AG04450 (cell line): ENCODE data around the gene RAB3GAP1. TPM values are rescaled to one million over a fixed set of nuclear protein-coding genes. Genes with fewer than 3 reads are reported as not detected.
"Not testable (repeated sequence)": the region's sequence is repeated elsewhere in the genome, so short reads cannot be mapped to it uniquely, and the experiment has no call there.

Experiments
- CTCF ChIA-PET: fragments of 300-600, 350-600 bp; formaldehyde crosslinking; extraction: SDS; loops from one replicate; lab custom pipeline; 2022; ENCODE audit warnings: antibody characterized with exemption, inconsistent platforms; lab: Charles Lee
- POLR2A ChIA-PET: fragments of 350-600 bp; formaldehyde crosslinking; extraction: SDS; loops from one replicate; lab custom pipeline; 2021; ENCODE audit warnings: antibody characterized with exemption, inconsistent platforms; lab: Yijun Ruan, JAX
- DNase-seq: peaks from one replicate; pipeline ENCODE4 v3.0.0-alpha.2; 2011; ENCODE audit warnings: low read depth, low spot score
- H3K27ac ChIP-seq: one replicate; pipeline ENCODE4 v1.5.1; 2012; ENCODE audit warnings: low read depth, low read length, control low read depth
- H3K27me3 ChIP-seq: one replicate; pipeline ENCODE4 v1.6.0; 2012; ENCODE audit warnings: low read length; ENCODE audit not compliant: control insufficient read depth, insufficient read depth
- H3K4me3 ChIP-seq: 2 replicates; pipeline ENCODE4 v1.5.1; 2011; ENCODE audit warnings: mild to moderate bottlenecking, low read depth, low read length, control low read depth
- H3K9me3 ChIP-seq: 2 replicates; pipeline ENCODE4 v1.5.1; 2012; ENCODE audit warnings: low read length; ENCODE audit not compliant: control insufficient read depth, insufficient read depth
- CTCF ChIP-seq: IDR thresholded peaks from 2 replicates; pipeline ENCODE4 v1.5.1; 2011; ENCODE audit warnings: low read depth, low read length, control low read depth, inconsistent platforms
- polyA plus RNA-seq: library from polyadenylated mRNA; depleted of rRNA; stranded (reverse); fragments of >200 nt; gene quantifications from 2 replicates; pipeline ENCODE4 v1.2.3, GENCODE V29; 2011

The RAB3GAP1 gene
- polyA plus RNA-seq, 1 experiment: 47.5 TPM

DNA sequence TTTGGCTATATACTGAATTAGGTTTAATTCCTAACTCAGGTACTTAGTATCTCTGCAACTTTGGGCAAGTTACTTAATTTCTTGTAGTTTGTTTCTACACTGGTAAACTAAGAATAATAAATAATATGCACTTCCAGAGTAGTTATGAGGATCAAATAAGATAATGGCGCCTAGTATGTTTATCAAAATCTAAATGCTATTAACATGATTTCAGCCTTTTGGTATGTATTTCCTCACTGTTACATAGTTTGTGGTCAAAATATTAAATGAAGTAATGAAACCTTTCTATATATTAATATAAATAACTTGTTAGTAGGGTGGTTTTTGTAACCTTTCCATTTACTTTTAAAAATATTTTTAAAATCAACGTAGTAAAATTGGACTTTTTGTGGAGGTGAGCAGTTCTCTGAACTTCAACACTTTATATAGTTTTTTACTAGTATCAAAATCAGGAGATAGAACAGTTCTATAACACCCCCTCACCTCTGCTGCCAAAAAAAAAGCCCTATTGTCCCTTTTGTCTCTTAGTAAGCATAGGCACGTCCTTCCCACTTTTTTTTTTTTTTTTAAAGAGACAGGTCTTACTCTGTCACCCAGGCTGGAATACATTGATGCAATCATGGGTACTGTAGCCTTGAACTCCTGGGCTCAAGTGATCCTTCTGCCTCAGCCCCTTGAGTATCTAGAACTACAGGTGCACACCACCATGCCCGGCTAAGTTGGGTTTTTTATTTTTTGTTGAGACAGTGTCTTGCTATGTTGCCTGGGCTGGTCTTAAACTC, 44.8 kb downstream of the RAB3GAP1 start:
- DNase-seq: no peak
- CTCF ChIA-PET: no interaction called here
- no peak for TF ChIP-seq CTCF

DNA sequence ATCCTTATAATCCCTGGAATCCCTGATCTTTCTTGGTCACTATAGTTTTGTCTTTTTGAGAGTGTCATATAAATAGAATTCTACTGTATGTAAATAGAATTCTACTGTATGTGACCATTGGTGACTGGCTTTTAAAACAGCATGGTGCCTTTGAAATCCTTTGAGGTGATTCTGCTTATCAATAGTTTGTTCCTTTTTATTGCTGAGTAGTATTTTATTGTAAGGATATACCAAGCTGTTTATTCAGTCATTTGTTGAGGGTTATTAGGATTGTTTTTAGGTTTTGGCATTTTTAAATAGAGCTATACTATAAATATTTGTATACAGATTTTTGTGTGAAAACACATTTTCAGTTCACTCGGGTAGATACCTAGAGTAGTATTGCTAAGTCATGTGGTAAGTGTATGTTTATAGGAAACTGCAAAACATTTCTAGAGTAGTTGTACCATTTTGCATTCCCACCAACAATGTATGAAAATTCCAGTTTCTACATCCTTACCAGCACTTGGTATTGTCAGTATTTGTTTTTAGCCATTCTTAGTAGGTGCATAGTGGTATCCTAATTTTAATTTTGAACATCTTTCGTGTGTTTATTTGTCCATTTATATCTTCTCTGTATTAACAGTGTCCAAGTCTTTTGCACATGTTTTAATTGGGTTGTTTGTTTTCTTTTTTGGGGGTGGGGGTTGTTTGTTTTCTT, 45.6 kb downstream of the RAB3GAP1 start:
- POLR2A ChIA-PET: no interaction called here
- no peak for DNase-seq
- CTCF ChIA-PET: no interaction called here
- H3K27ac ChIP-seq: no peak overlapping the region
- no peak for TF ChIP-seq CTCF
- no peak overlapping the region for H3K4me3 ChIP-seq
- H3K9me3 ChIP-seq: no peaks in the 10 kb centered on the region; the same call in 1 of the 2 replicates
- H3K27me3 ChIP-seq: no peaks in the 10 kb centered on the region

More for the DNA sequence above, 44.8 kb downstream of the RAB3GAP1 start:
- H3K4me3 ChIP-seq: no peak overlapping the region
- no peaks in the 10 kb centered on the region for H3K27me3 ChIP-seq
- no peaks in the 10 kb centered on the region; the same call in 1 of the 2 replicates for H3K9me3 ChIP-seq
- H3K27ac ChIP-seq: no peak overlapping the region
- POLR2A ChIA-PET: no interaction called here

GRCh38 chr2:135099802-135100483, 47.9 kb downstream of the RAB3GAP1 start:
- no peak overlapping the region for H3K27ac ChIP-seq
- ChIA-PET CTCF (no interaction called here), POLR2A (no interaction called here)
- no peak for DNase-seq
- no peak overlapping the region for H3K4me3 ChIP-seq
- TF ChIP-seq CTCF: no peak
- no peaks in the 10 kb centered on the region for H3K27me3 ChIP-seq
- H3K9me3 ChIP-seq: no peaks in the 10 kb centered on the region; the same call in 1 of the 2 replicates

- H3K27me3 ChIP-seq: no peaks in the 10 kb centered on the region
- ChIA-PET POLR2A (no interaction called here), CTCF (interaction anchor here (0.6 kb wide), 1 partner anchor 587 kb away, joined by 3 read pairs; no protein-coding TSS in a partner anchor)
- DNase-seq: no peak
- H3K9me3 ChIP-seq: peaks cover 6% of the 10 kb centered on the region; the same call in 1 of the 2 replicates
- H3K27ac ChIP-seq: no peak overlapping the region
- no peak for TF ChIP-seq CTCF
- no peak overlapping the region for H3K4me3 ChIP-seq
Measured at GRCh38 chr2:135103843-135104242, 51.8 kb downstream of the RAB3GAP1 start.

DNA sequence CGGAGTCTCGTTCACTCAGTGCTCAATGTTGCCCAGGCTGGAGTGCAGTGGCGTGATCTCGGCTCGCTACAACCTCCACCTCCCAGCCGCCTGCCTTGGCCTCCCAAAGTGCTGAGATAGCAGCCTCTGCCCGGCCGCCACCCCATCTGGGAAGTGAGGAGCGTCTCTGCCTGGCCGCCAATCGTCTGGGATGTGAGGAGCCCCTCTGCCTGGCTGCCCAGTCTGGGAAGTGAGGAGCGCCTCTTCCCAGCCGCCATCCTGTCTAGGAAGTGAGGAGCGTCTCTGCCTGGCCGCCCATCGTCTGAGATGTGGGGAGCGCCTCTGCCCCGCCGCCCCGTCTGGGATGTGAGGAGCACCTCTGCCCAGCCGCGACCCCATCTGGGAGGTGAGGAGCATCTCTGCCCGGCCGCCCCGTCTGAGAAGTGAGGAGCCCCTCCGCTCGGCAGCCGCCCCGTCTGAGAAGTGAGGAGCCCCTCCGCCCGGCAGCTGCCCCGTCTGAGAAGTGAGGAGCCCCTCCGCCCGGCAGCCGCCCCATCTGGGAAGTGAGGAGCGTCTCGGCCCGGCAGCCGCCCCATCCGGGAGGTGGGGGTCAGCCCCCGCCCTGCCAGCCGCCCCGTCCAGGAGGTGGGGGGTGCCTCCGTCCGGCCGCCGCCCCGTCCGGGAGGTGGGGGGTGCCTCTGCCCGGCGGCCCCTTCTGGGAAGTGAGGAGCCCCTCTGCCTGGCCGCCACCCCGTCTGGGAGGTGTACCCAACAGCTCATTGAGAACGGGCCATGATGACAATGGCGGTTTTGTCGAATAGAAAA, 53.6 kb downstream of the RAB3GAP1 start:
- H3K27ac ChIP-seq, CTCF ChIA-PET, H3K9me3 ChIP-seq, POLR2A ChIA-PET, H3K4me3 ChIP-seq, DNase-seq, H3K27me3 ChIP-seq: not testable (repeated sequence)
